HCT116 (cell line): ENCODE data around the gene PANX2. TPM values are rescaled to one million over a fixed set of nuclear protein-coding genes. Genes with fewer than 3 reads are reported as not detected.

ENCODE experiments used
- ATAC-seq: fragments of 200-7000 bp; cut with Tn5 transposase; 2 replicates; pipeline ENCODE4 v1.9.1; 2020; ENCODE audit warnings: mild to moderate bottlenecking, moderate library complexity
- BruUV-seq: library from RNA; stranded (reverse); fragments of 400-500 nt; replicated peaks from 2 replicates; lab custom pipeline; 2021; lab: Mats Ljungman, UMichigan
- CTCF ChIA-PET: fragments of 300-600 bp; sonication (Branson Sonifier 250); formaldehyde crosslinking; loops from one replicate; lab custom pipeline; 2021; ENCODE audit warnings: antibody characterized with exemption; lab: Charles Lee
- POLR2A ChIA-PET: fragments of 300-600, 350-600 bp; sonication (Branson Sonifier 250); formaldehyde crosslinking; loops from one replicate; lab custom pipeline; 2021; ENCODE audit warnings: antibody characterized with exemption; lab: Charles Lee
- RAD21 ChIA-PET, 2 experiments: fragments of 300-600 bp; sonication (Branson Sonifier 250); formaldehyde crosslinking; loops; one replicate each; lab custom pipeline; 2023; ENCODE audit warnings: low total read pairs in 2 of 2; ENCODE audit not compliant: uncharacterized antibody in 2 of 2, unreplicated experiment in 2 of 2, low non-redundant PET in 1 of 2; lab: Charles Lee
- DNase-seq: peaks from one replicate; pipeline ENCODE4 v3.0.0-alpha.2; 2010; ENCODE audit warnings: low read depth, low spot score
- H2AFZ ChIP-seq: fragments of 200-600 bp; shearing (Covaris generic), sonication (generic); 2 replicates; pipeline ENCODE4 v1.6.1; 2017; ENCODE audit warnings: low read depth, mixed run types, mixed read lengths, antibody characterized with exemption, low read length; ENCODE audit not compliant: poor library complexity, severe bottlenecking
- H3K27ac ChIP-seq: 2 replicates; pipeline ENCODE4 v1.5.1; 2012; ENCODE audit warnings: low read depth, low read length
- H3K27me3 ChIP-seq: fragments of 200-600 bp; sonication (generic); 2 replicates; pipeline ENCODE4 v1.6.1; 2016; ENCODE audit warnings: mixed run types, low read length, mixed read lengths; ENCODE audit not compliant: insufficient read depth
- H3K36me3 ChIP-seq, 2 experiments: fragments of 200-500 bp in 1 of 2; fragments of 200-600 bp in 1 of 2; sonication (Bioruptor generic) in 1 of 2; sonication (generic) in 1 of 2; 2 replicates each; pipeline versions ENCODE4 v1.5.1 to v1.6.1; 2014 to 2016; ENCODE audit warnings: low read length in 2 of 2, inconsistent platforms in 1 of 2, mixed read lengths in 1 of 2, mixed run types in 1 of 2; ENCODE audit not compliant: insufficient read depth in 2 of 2, control insufficient read depth in 1 of 2
- H3K4me1 ChIP-seq, 2 experiments: fragments of 200-600 bp in 1 of 2; sonication (generic) in 1 of 2; 2 replicates each; pipeline versions ENCODE4 v1.5.1 to v1.6.1; 2012 to 2017; ENCODE audit warnings: low read length in 2 of 2, inconsistent platforms in 1 of 2, mild to moderate bottlenecking in 1 of 2, mixed read lengths in 1 of 2, mixed run types in 1 of 2, moderate library complexity in 1 of 2; ENCODE audit not compliant: insufficient read depth in 2 of 2, control insufficient read depth in 1 of 2
- H3K4me2 ChIP-seq: fragments of 200-600 bp; sonication (generic); 2 replicates; pipeline ENCODE4 v1.6.1; 2017; ENCODE audit warnings: mixed run types, low read length, mixed read lengths
- H3K4me3 ChIP-seq, 2 experiments: fragments of 200-600 bp in 1 of 2; sonication (generic) in 1 of 2; replicated peaks in 1 of 2; 2 replicates each; pipeline ENCODE4 v1.5.1; 2011 to 2016; ENCODE audit warnings: low read length in 2 of 2, control low read depth in 1 of 2, low read depth in 1 of 2, mild to moderate bottlenecking in 1 of 2, mixed read lengths in 1 of 2, mixed run types in 1 of 2
- H3K79me2 ChIP-seq: fragments of 200-600 bp; sonication (generic); 2 replicates; pipeline ENCODE4 v1.6.1; 2017; ENCODE audit warnings: mild to moderate bottlenecking, mixed run types, low read length, moderate library complexity, mixed read lengths; ENCODE audit not compliant: insufficient read depth
- H3K9ac ChIP-seq: fragments of 200-600 bp; sonication (generic); 2 replicates; pipeline ENCODE4 v1.6.1; 2016; ENCODE audit warnings: low read length, mixed read lengths
- H3K9me2 ChIP-seq: fragments of 200-600 bp; sonication (generic), shearing (Covaris generic); 2 replicates; pipeline ENCODE4 v1.6.1; 2017; ENCODE audit warnings: mixed run types, mild to moderate bottlenecking, moderate library complexity; ENCODE audit not compliant: insufficient read depth
- H3K9me3 ChIP-seq, 2 experiments: fragments of 200-500 bp in 1 of 2; fragments of 200-600 bp in 1 of 2; sonication (Bioruptor generic) in 1 of 2; sonication (generic) in 1 of 2; 2 replicates each; pipeline ENCODE4 v1.6.1; 2014 to 2017; ENCODE audit warnings: low read length in 2 of 2, mixed read lengths in 2 of 2, inconsistent platforms in 1 of 2, low read depth in 1 of 2, mild to moderate bottlenecking in 1 of 2, mixed run types in 1 of 2, moderate library complexity in 1 of 2; ENCODE audit not compliant: control insufficient read depth in 1 of 2, insufficient read depth in 1 of 2
- H4K20me1 ChIP-seq: fragments of 200-600 bp; sonication (generic), shearing (Covaris generic); 2 replicates; pipeline ENCODE4 v1.6.1; 2017; ENCODE audit warnings: mixed run types, mild to moderate bottlenecking, moderate library complexity; ENCODE audit not compliant: insufficient read depth
- ELF1 ChIP-seq: IDR thresholded peaks from 2 replicates; pipeline ENCODE4 v1.6.1; 2012; ENCODE audit warnings: low read depth, borderline replicate concordance
- EZH2phosphoT487 ChIP-seq: fragments of 200-600 bp; IDR thresholded peaks from 2 replicates; pipeline ENCODE4 v1.6.1; 2018; ENCODE audit warnings: antibody characterized with exemption, borderline replicate concordance
- FOSL1 ChIP-seq: IDR thresholded peaks from 2 replicates; pipeline ENCODE4 v1.6.1; 2012; ENCODE audit warnings: low read depth
- JUND ChIP-seq: IDR thresholded peaks from 2 replicates; pipeline ENCODE4 v1.6.1; 2012
- POLR2A ChIP-seq: IDR thresholded peaks from 2 replicates; pipeline ENCODE4 v1.7.0; 2011; ENCODE audit warnings: borderline replicate concordance; ENCODE audit not compliant: insufficient read depth, insufficient read length; ENCODE audit errors: extremely low read depth
- POLR2AphosphoS5 ChIP-seq: IDR thresholded peaks from 2 replicates; pipeline ENCODE4 v1.6.1; 2011; ENCODE audit warnings: mild to moderate bottlenecking, low read depth, low read length, moderate library complexity
- SIN3A ChIP-seq: IDR thresholded peaks from 2 replicates; pipeline ENCODE4 v1.6.1; 2012; ENCODE audit warnings: low read depth
- YY1 ChIP-seq: IDR thresholded peaks from 2 replicates; pipeline ENCODE4 v1.6.1; 2011; ENCODE audit warnings: low read length, low read depth, moderate library complexity, mild to moderate bottlenecking; ENCODE audit not compliant: insufficient replicate concordance; ENCODE audit errors: extremely low read depth
- intact Hi-C: fragments of 100-400 bp; cut with micrococcal nuclease; formaldehyde crosslinking; loops from 2 replicates; pipeline ENCODE4 v1.10.0; 2022
- total RNA-seq: library from RNA; stranded (reverse); gene quantifications from one replicate; pipeline ENCODE4 v1.2.1, GENCODE V29; 2021; ENCODE audit not compliant: unreplicated experiment
- TF ChIP-seq, protein P1 (sequence below): IDR thresholded peaks from 2 replicates; pipeline ENCODE4 v1.6.1; 2012; ENCODE audit warnings: low read depth
- TF ChIP-seq, protein P2 (sequence below), 3 experiments: fragments of 200-600 bp in 1 of 3; sonication (generic) in 1 of 3; IDR thresholded peaks in 2 of 3; conservative IDR thresholded peaks in 1 of 3; 2 replicates each; pipeline ENCODE4 v1.5.1; 2012 to 2017; ENCODE audit warnings: low read depth in 2 of 3, low read length in 2 of 3, antibody characterized with exemption in 1 of 3, borderline replicate concordance in 1 of 3, control low read depth in 1 of 3, mild to moderate bottlenecking in 1 of 3, mixed read lengths in 1 of 3, mixed run types in 1 of 3, moderate library complexity in 1 of 3; ENCODE audit not compliant: insufficient read depth in 1 of 3
- TF ChIP-seq, protein P3 (sequence below): IDR thresholded peaks from 2 replicates; pipeline ENCODE4 v1.6.1; 2011; ENCODE audit warnings: mild to moderate bottlenecking, low read length, moderate library complexity; ENCODE audit not compliant: insufficient replicate concordance; ENCODE audit errors: extremely low read depth

The PANX2 gene
- total RNA-seq, 1 experiment from 2014 or later: 8.0 TPM

DNA sequence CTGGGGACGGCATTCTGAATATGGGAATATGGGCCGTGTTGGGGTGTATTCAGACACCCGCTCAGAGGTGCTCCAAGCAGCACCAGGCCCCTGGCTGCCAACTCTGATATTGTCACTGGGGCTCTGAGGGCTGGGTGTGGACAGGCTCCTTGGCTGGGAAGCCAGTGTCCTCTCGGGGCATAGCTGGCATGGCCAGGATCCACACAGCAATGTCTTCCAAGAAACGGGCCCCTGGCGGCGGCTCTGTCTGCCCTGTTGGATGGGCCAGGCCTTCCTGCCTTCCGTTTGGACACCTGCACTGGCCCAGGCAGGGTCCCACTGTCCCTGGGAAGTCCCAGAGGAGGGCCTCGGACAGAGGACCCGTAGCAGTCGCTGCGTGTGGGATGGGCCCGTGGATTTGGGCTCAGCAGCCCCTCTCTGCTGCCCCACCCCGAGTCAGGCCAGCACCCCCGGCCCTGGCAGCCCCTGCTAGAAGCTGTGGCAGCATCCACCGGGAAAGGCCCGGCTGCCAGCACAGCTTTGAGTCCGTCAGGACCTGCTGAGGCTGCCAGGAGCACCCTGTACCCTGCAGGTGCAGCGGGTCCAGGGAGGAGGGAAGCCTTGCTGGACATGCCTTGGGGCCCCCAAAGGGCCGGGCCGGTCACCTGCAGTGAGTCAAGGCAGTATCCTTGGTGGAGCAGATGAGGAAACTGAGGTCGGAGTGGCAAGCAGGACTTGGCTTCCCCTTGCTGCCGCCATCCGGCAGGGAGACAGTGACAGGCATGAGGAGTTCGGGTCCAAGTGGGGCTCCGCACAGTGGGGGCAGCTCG, 4.1 kb downstream of the PANX2 start:
- no peak overlapping the region for H3K4me3 ChIP-seq
- DNase-seq: no peak
- H3K4me2 ChIP-seq: no peak overlapping the region
- H3K9ac ChIP-seq: no peak overlapping the region
- no peak for TF ChIP-seq POLR2A
- no peak for TF ChIP-seq ELF1
- TF ChIP-seq POLR2AphosphoS5: no peak
- TF ChIP-seq JUND: no peak
- no peak for TF ChIP-seq SIN3A
- no peak for TF ChIP-seq YY1
- TF ChIP-seq, all 23 proteins: peak for 0
- H3K9me2 ChIP-seq: no peaks in the 10 kb centered on the region
- no peaks in the 10 kb centered on the region for H4K20me1 ChIP-seq
- no peaks in the 10 kb centered on the region for H3K9me3 ChIP-seq
- no peak overlapping the region for H3K27ac ChIP-seq
- H2AFZ ChIP-seq: no peak overlapping the region
- no peaks in the 10 kb centered on the region for H3K79me2 ChIP-seq
- ChIA-PET POLR2A (no interaction called here), RAD21 (no interaction called here), CTCF (interaction anchor here (0.6 kb wide), 1 partner anchor 11 kb away, joined by 3 read pairs; no protein-coding TSS in a partner anchor)
- intact Hi-C loops: no loop called here
- no TSS peak for BruUV-seq
- no peaks in the 10 kb centered on the region for H3K36me3 ChIP-seq
- H3K27me3 ChIP-seq: no peaks in the 10 kb centered on the region
- H3K4me1 ChIP-seq: no peaks in the 10 kb centered on the region
- no peak for ATAC-seq

DNA sequence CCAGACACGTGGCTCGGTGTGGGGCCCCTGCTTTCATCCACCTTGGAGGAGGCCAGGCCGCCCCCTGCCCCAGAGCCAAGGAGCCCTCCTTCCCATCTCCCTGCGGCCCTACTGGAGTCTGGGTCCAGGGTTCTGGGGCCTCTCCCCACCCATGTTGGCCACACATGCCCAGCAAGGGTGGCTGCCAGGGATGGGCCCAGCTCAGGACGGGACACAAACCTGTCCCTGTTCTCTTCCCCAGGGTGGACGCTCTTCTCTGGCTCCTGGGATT, 4.6 kb downstream of the PANX2 start:
- TF ChIP-seq JUND (no peak), EZH2phosphoT487 (no peak), FOSL1 (no peak), POLR2AphosphoS5 (no peak)
- TF ChIP-seq, protein P1, sequence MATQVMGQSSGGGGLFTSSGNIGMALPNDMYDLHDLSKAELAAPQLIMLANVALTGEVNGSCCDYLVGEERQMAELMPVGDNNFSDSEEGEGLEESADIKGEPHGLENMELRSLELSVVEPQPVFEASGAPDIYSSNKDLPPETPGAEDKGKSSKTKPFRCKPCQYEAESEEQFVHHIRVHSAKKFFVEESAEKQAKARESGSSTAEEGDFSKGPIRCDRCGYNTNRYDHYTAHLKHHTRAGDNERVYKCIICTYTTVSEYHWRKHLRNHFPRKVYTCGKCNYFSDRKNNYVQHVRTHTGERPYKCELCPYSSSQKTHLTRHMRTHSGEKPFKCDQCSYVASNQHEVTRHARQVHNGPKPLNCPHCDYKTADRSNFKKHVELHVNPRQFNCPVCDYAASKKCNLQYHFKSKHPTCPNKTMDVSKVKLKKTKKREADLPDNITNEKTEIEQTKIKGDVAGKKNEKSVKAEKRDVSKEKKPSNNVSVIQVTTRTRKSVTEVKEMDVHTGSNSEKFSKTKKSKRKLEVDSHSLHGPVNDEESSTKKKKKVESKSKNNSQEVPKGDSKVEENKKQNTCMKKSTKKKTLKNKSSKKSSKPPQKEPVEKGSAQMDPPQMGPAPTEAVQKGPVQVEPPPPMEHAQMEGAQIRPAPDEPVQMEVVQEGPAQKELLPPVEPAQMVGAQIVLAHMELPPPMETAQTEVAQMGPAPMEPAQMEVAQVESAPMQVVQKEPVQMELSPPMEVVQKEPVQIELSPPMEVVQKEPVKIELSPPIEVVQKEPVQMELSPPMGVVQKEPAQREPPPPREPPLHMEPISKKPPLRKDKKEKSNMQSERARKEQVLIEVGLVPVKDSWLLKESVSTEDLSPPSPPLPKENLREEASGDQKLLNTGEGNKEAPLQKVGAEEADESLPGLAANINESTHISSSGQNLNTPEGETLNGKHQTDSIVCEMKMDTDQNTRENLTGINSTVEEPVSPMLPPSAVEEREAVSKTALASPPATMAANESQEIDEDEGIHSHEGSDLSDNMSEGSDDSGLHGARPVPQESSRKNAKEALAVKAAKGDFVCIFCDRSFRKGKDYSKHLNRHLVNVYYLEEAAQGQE: no peak
- TF ChIP-seq, protein P2, sequence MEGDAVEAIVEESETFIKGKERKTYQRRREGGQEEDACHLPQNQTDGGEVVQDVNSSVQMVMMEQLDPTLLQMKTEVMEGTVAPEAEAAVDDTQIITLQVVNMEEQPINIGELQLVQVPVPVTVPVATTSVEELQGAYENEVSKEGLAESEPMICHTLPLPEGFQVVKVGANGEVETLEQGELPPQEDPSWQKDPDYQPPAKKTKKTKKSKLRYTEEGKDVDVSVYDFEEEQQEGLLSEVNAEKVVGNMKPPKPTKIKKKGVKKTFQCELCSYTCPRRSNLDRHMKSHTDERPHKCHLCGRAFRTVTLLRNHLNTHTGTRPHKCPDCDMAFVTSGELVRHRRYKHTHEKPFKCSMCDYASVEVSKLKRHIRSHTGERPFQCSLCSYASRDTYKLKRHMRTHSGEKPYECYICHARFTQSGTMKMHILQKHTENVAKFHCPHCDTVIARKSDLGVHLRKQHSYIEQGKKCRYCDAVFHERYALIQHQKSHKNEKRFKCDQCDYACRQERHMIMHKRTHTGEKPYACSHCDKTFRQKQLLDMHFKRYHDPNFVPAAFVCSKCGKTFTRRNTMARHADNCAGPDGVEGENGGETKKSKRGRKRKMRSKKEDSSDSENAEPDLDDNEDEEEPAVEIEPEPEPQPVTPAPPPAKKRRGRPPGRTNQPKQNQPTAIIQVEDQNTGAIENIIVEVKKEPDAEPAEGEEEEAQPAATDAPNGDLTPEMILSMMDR (IDR thresholded peaks at IDR 0.05 in 2 of 3, conservative IDR thresholded peaks at IDR 0.05 in 1 of 3; ENCODE audit: borderline replicate concordance in 1 of 3, insufficient read depth in 1 of 3, low read depth in 2 of 3, low read length in 2 of 3): no peak
- TF ChIP-seq, protein P3, sequence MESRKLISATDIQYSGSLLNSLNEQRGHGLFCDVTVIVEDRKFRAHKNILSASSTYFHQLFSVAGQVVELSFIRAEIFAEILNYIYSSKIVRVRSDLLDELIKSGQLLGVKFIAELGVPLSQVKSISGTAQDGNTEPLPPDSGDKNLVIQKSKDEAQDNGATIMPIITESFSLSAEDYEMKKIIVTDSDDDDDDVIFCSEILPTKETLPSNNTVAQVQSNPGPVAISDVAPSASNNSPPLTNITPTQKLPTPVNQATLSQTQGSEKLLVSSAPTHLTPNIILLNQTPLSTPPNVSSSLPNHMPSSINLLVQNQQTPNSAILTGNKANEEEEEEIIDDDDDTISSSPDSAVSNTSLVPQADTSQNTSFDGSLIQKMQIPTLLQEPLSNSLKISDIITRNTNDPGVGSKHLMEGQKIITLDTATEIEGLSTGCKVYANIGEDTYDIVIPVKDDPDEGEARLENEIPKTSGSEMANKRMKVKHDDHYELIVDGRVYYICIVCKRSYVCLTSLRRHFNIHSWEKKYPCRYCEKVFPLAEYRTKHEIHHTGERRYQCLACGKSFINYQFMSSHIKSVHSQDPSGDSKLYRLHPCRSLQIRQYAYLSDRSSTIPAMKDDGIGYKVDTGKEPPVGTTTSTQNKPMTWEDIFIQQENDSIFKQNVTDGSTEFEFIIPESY: no peak
- no peak overlapping the region for H3K4me2 ChIP-seq
- ATAC-seq (no peak), DNase-seq (no peak)
- no peaks in the 10 kb centered on the region for H3K4me1 ChIP-seq
- H3K9me2 ChIP-seq: no peaks in the 10 kb centered on the region
- ChIA-PET RAD21 (no interaction called here), POLR2A (no interaction called here), CTCF (no interaction called here)
- H3K4me3 ChIP-seq: no peak overlapping the region
- BruUV-seq: no TSS peak
- H4K20me1 ChIP-seq: no peaks in the 10 kb centered on the region
- H3K9me3 ChIP-seq: no peaks in the 10 kb centered on the region
- no peak overlapping the region for H2AFZ ChIP-seq
- no peaks in the 10 kb centered on the region for H3K79me2 ChIP-seq
- H3K36me3 ChIP-seq: no peaks in the 10 kb centered on the region
- H3K27ac ChIP-seq: no peak overlapping the region
- no peaks in the 10 kb centered on the region for H3K27me3 ChIP-seq
- intact Hi-C loops: no loop called here
- no peak overlapping the region for H3K9ac ChIP-seq
